ENCODE data around the gene RIMBP2.
"Not testable (repeated sequence)": the region's sequence is repeated elsewhere in the genome, so short reads cannot be mapped to it uniquely, and the experiment has no call there.

Gene RIMBP2

DNA sequence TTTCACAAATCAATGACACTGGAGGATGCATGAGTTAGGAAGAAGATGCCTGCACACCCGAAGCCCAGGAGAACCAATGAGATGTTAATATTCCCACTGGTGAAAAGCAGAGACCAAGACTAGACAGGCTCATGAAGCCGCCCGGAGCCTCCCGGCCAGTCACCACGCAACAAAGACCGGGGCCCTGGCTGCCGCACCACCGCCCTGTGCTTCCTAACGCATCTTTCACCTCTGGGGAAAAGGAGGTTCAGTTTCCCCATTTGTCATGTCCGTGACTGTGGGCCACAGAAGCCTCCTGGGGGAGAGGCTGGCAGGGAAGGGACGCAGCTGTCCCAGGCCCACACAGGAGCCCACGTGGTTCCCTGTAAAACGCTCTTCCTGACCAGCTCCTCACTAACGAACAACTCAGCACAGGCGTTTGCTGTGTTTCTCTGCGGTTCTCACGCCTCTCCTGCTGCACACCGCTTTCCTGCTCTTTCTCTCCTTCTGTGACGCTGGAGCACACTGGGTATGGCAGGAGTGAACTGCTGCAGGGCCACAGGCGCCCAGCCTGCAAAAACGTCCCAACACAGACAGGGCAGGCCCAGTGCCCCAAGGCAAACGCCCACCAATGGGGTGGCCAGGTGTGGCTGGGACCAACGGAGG, 10.8 kb downstream of the RIMBP2 start:
- no peak for DNase-seq (ENCODE audit: low read depth)

- no peak for DNase-seq (ENCODE audit: low read depth)
Measured at GRCh38 chr12:130704606-130705005, 11.5 kb downstream of the RIMBP2 start.

GRCh38 chr12:130703733-130704375, 12.2 kb downstream of the RIMBP2 start:
- DNase-seq (ENCODE audit: low read depth): no peak

- DNase-seq (ENCODE audit: low read depth): no peak
Measured at GRCh38 chr12:130702966-130703732, 12.9 kb downstream of the RIMBP2 start.

GRCh38 chr12:130701402-130701744, 14.7 kb downstream of the RIMBP2 start:
- DNase-seq (ENCODE audit: low read depth): no peak

DNA sequence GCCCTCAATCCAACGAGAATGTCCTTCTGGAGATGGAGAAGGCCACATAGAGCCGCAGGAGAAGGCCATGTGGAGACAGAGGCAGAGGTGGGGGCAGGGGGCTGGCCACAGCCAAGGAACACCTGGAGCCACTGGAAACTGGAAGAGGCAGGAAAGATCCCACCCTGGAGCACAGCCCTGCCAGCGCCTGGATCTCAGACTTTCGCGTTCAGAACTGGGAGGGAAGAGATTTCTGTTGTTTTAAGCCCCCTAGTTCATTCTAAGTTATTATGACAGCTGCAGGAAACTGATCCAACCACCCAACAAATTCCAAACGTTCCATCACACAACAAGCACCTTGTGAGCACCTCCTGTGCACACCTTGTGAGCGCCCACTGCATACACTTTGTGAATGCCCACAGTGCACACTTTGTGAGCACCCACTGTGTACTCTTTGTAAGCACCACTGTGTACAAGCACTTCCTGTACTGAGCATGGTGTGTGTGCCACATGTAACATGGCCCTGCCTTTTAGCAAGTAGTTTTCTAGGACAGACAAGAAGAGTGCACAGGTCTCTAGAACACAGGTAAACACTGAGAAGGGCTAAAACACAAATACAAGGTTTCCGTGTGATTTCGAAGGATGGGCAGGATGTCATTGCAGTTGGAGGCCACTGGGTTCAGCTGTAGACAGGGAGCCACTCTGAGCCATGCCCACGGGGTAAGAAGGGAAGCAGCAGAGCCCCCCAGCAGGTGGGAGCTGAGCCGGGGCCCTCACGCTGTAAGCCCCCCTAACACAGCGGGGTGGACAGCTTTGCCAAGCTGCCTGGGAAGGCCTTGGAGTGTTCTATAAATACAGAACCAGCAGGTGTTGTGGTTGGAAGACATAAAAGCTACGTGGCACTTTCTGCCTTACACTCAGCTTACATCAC, 15.4 kb downstream of the RIMBP2 start:
- DNase-seq (ENCODE audit: low read depth): no peak

DNA sequence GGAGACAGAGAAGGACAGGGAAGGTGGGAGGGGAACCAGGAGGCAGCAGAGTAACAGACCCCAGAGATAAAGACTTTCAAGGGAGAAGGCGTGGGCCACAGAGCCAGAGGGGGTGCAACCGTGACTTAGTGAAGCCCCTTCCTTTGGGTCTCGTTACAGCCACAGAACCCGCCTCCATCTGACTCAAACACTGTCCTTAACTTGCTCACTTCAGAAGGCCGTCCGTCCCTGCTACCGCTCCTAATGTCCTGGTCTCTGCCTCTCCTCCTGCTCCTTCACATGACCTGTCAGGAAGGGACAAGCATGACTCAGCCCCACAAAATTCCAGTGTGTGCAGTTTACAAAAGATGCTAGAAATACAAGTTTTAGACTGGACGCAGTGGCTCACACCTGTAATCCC, 18.0 kb downstream of the RIMBP2 start:
- DNase-seq (ENCODE audit: low read depth): no peak

- no peak for DNase-seq (ENCODE audit: low read depth)
Measured at GRCh38 chr12:130696379-130697100, 19.6 kb downstream of the RIMBP2 start.

DNA sequence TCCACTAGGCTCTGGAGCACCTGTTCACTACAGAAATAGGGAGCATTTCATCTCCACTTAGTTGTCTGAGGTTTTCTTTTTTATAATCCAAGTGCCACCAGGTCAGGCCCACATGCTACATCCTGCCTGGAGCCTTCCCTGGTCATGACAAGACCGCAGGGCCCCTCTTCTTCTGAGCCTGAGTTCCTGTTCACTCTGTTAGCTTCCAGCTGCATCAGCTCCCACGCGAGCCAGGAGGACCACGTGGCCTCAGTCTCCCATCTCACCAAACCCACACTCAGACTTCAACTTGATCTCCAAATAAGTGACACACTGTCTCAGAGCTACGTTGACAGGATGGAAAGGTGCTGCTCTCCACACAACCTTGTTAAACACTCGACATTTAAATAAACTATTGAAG, 21.0 kb downstream of the RIMBP2 start:
- DNase-seq (ENCODE audit: low read depth): no peak

GRCh38 chr12:130689408-130690405, 26.4 kb downstream of the RIMBP2 start:
- DNase-seq (ENCODE audit: low read depth): no peak

DNA sequence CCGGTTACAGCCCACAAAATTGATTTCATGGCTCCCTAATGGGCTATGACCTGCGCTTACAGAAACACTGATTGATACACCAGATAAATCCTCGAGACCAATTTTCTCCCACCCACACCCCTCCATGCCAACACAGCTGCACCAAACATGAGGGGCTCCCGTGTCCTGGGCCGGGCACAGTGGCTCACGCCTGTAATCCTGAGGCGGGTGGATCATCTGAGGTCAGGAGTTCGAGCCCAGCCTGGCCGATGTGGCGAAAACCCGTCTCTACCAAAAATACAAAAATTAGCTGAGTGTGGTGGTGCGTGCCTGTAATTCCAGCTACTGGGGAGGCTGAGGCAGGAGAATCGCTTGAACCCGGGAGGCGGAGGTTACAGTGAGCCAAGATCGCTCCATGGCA, 27.1 kb downstream of the RIMBP2 start:
- not testable (repeated sequence) for DNase-seq (ENCODE audit: low read depth)

DNA sequence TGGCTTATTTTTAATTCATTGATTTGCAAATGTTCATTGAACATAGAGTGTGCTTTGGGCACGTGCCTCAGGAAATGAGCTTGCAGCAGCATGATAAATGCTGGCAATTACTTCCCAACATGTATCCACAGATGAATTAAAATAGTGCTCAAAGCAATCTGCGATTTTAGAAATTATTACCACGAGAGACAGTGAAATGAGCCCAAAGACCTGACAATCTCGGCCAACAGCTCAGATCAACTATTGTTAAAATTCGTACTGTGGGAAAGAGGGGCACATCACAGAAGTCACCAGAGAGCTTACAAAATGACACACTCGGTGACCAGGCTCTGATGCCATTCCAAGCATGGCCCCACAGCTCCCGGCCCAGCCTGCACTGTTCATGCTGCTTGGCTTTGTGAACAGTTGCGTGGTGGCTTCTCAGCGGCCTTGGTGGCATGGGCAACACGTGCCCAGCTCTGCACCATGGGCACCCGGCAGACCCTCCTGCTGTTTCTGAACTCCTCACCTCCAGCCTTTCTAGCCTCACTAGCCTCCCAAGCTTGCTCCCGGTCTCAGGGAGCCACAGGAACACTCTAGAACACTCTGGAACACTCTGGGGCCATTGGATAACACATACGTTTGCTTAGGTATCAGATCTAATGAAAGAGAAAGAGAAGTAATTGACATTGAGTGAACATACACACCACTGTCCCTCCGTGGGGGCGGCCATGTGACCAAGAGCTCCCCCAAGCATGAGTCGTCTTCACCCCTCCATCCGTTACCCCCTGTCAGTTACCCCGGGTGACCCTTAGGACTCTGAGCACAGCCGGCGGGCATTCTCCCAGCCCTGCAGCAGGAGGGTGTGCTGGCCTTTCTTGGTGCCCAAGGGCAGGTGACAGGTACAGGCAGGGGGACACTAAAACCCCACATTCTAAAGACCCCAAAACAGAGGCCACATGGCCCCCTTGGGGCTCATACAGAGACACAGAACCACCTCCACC, 28.0 kb downstream of the RIMBP2 start:
- no peak for DNase-seq (ENCODE audit: low read depth)

GRCh38 chr12:130687190-130687589, 28.9 kb downstream of the RIMBP2 start:
- DNase-seq (ENCODE audit: low read depth): no peak

DNA sequence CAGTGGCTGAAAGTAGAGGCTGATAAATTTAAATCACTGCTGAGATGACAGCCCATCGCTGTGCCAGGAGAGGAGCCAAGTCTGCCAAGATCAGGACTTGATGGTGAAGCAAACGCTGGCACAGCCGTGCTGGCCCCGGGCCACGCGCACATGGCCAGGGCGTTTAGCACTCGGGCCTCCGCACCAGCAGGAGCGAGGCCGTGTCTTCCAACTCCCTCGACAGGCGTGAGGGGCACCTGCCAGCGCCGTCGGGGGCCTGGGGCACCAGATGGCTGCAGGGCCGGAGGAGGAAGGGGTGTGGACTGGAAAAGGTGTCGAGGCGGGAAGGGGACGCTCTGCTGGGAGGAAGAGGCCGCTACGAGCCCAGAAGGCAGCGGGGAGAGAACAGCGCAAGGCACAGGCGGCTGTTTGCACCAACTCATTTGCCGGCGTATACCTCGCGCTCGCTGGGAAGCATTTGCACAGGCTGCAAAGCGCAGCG, 29.5 kb downstream of the RIMBP2 start:
- no peak for DNase-seq (ENCODE audit: low read depth)

GRCh38 chr12:130685850-130686249, 30.2 kb downstream of the RIMBP2 start:
- DNase-seq (ENCODE audit: low read depth): no peak

DNA sequence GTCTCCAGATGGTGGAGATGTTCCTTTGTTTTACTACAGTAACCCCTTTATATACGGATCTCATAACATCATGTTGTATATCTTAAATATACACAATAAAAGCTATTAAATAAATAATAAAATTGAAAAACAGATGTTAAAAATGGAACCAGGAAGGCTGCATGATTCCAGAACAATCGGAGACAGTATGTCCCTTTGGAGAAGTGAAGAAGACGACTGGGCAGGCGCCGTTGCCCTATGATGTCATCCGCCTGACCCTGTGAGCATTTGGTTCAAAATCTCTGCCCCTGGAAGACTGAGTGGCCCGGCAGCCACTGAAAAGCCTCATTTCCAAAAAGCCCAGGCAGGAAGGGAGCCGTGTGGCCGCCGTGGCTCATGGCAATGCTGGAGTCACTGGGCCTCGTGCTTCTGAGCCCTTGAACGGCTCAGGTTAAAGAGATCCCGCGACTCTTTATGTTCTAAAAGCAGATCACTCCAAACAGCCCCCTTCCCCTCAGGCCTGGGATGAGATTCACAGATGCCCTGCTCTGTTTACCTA, 30.8 kb downstream of the RIMBP2 start:
- DNase-seq (ENCODE audit: low read depth): no peak

DNA sequence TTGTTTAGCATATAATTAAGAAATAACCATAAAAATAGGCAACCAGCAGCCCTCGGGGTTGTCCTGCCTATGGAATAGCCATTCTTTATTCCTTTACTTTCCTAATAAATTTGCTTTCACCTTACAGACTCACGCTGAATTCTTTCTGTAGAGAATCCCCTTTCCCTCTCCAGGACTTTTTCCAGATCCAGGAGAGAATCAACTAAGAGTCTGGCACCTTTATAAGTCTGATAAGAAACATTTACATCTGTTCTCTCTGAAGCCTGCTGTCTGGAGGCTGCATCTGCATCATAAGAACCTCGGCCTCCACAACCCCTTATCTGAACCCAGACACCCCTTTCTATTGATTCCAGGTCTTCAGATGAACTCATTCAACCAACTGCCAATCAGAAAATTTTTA, 32.3 kb downstream of the RIMBP2 start:
- no peak for DNase-seq (ENCODE audit: low read depth)

DNA sequence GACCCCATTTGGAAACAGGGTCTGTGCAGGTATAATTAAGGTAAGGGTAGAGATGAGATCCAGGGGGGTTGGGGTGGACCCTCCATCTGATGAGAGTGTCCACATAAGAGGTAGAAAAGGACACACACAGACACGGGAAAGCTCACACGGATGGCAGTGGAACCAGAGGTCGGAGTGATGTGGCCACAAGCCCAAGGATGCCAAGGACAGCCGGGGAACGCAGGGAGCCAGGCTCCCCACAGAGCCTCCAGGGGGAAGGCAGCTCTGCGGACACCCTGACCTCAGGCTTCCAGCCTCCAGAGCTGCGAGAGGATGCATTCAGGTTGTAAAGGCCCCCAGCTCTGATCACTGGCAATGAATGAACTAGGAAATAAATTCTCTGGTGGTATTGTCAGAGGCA, 33.0 kb downstream of the RIMBP2 start:
- no peak for DNase-seq (ENCODE audit: low read depth)

Data from amniotic epithelial cell (primary cell).